ENCODE data around the gene GAB2. TPM values are rescaled to one million over a fixed set of nuclear protein-coding genes. Genes with fewer than 3 reads are reported as not detected.

The GAB2 gene
- total and polyA plus RNA-seq, 2 of the 4 experiments (the other 2 are of a cell fraction) = 3.3 to 5.9 TPM

GRCh38 chr11:78427615-78428265, 10.1 kb upstream of the GAB2 start:
- BruUV-seq (replicated peaks) = no TSS peak
- no peak overlapping the region for H3K9ac ChIP-seq (ENCODE audit: low read depth, low read length)
- H3K4me3 ChIP-seq (ENCODE audit: insufficient read depth, low read depth, low read length) = no peak overlapping the region
- no peak overlapping the region for H2BK5ac ChIP-seq (ENCODE audit: low read depth, low read length, poor library complexity, severe bottlenecking)
- H2BK20ac ChIP-seq (ENCODE audit: low read depth, low read length) = no peak overlapping the region
- TF ChIP-seq MAZ (IDR thresholded peaks at IDR 0.05; ENCODE audit: borderline replicate concordance, low read depth, low read length) (no peak), FOS (IDR thresholded peaks at IDR 0.05; ENCODE audit: low read depth, low read length) (no peak), CHD1 (IDR thresholded peaks at IDR 0.05; ENCODE audit: low read depth, low read length) (no peak), RAD21 (IDR thresholded peaks at IDR 0.05; ENCODE audit: low read length) (no peak), MXI1 (IDR thresholded peaks at IDR 0.05; ENCODE audit: borderline replicate concordance, low read depth, low read length) (no peak), NFE2L2 (IDR thresholded peaks at IDR 0.05; ENCODE audit: low read depth, low read length) (no peak), USF2 (IDR thresholded peaks at IDR 0.05; ENCODE audit: low read depth, low read length) (no peak), RCOR1 (IDR thresholded peaks at IDR 0.05; ENCODE audit: insufficient replicate concordance, low read length) (no peak), SMC3 (IDR thresholded peaks at IDR 0.05; ENCODE audit: low read depth, low read length) (no peak), MAFK (IDR thresholded peaks at IDR 0.05; ENCODE audit: low read depth, low read length) (no peak), CEBPB (IDR thresholded peaks at IDR 0.05; ENCODE audit: low read depth, low read length) (no peak), BHLHE40 (IDR thresholded peaks at IDR 0.05; ENCODE audit: low read depth, low read length) (no peak), RFX5 (IDR thresholded peaks at IDR 0.05; ENCODE audit: low read depth, low read length) (no peak), CTCF (conservative IDR thresholded peaks at IDR 0.05; ENCODE audit: low read depth, low read length) (no peak), POLR2A (IDR thresholded peaks at IDR 0.05; ENCODE audit: low read depth, low read length) (no peak)
- TF ChIP-seq, protein P1, sequence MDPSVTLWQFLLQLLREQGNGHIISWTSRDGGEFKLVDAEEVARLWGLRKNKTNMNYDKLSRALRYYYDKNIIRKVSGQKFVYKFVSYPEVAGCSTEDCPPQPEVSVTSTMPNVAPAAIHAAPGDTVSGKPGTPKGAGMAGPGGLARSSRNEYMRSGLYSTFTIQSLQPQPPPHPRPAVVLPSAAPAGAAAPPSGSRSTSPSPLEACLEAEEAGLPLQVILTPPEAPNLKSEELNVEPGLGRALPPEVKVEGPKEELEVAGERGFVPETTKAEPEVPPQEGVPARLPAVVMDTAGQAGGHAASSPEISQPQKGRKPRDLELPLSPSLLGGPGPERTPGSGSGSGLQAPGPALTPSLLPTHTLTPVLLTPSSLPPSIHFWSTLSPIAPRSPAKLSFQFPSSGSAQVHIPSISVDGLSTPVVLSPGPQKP (IDR thresholded peaks at IDR 0.05; ENCODE audit: borderline replicate concordance, low read depth, low read length) = no peak
- no peak overlapping the region for H2AK5ac ChIP-seq (ENCODE audit: low read depth, low read length)
- H3K14ac ChIP-seq (replicated peaks; ENCODE audit: low read depth, low read length) = no peak overlapping the region
- no peak overlapping the region for H4K5ac ChIP-seq (ENCODE audit: low read depth, low read length)
- no peaks in the 10 kb centered on the region for H3K36me3 ChIP-seq (ENCODE audit: control insufficient read depth, insufficient read depth, low read length)
- no peak overlapping the region for H2BK120ac ChIP-seq (ENCODE audit: low read depth, low read length)
- dilution Hi-C loops (cut with HindIII; ENCODE audit: low sequenced_read_pairs, unreplicated experiment) (no loop called here), intact Hi-C loops (cut with micrococcal nuclease) (no loop called here), in situ Hi-C loops (cut with MboI; ENCODE audit: low sequenced_read_pairs) (no loop called here)
- H4K8ac ChIP-seq (ENCODE audit: low read depth in 2 of 2, low read length in 2 of 2) = no peak overlapping the region
- H3K4ac ChIP-seq (ENCODE audit: low read depth, low read length) = no peak overlapping the region
- no peak overlapping the region for H2BK15ac ChIP-seq (ENCODE audit: low read depth, low read length)
- H3K79me1 ChIP-seq (ENCODE audit: low read depth in 1 of 2, low read length in 2 of 2) = no peaks in the 10 kb centered on the region
- H3K27me3 ChIP-seq (ENCODE audit: control insufficient read depth, insufficient read depth, low read length) = no peaks in the 10 kb centered on the region
- CTCF ChIA-PET = interaction anchor here (0.6 to 1.0 kb wide), 2 partner anchors 75 to 137 kb away, joined by 3 read pairs; no protein-coding TSS in a partner anchor
- no peaks in the 10 kb centered on the region for H3K9me1 ChIP-seq (ENCODE audit: insufficient read depth, low read length)
- DNase-seq (no peak), ATAC-seq (ENCODE audit: low read depth) (no peak)
- H3K23ac ChIP-seq (ENCODE audit: low read depth, low read length) = no peak overlapping the region
- no peak overlapping the region for H2AK9ac ChIP-seq (replicated peaks; ENCODE audit: low read depth, low read length, poor library complexity)
- H3K4me2 ChIP-seq (ENCODE audit: low read depth, low read length) = no peak overlapping the region
- H3K9me3 ChIP-seq (ENCODE audit: control insufficient read depth, insufficient read depth, low read length) = no peaks in the 10 kb centered on the region
- H3K27ac ChIP-seq (ENCODE audit: insufficient read depth, low read length) = no peak overlapping the region
- POLR2A ChIA-PET (ENCODE audit: unreplicated experiment) = no interaction called here
- H4K91ac ChIP-seq (ENCODE audit: insufficient read depth, low read depth, low read length) = no peak overlapping the region
- H2AFZ ChIP-seq (replicated peaks; ENCODE audit: low read length, poor library complexity) = no peak overlapping the region
- no peak overlapping the region for H3K18ac ChIP-seq (ENCODE audit: low read depth, low read length)
- H3K4me1 ChIP-seq (ENCODE audit: control insufficient read depth, insufficient read depth, low read length) = peaks cover 5% of the 10 kb centered on the region
- no peaks in the 10 kb centered on the region for H4K20me1 ChIP-seq (ENCODE audit: insufficient read depth, low read length)
- H3K56ac ChIP-seq (ENCODE audit: extremely low read depth, insufficient read depth, low read length) = no peak overlapping the region
- 88% methylated on average over 7 of the region's 11 CpGs; no CpG with 5 or more reads in 1 of the 2 experiments for WGBS, 2 experiments (ENCODE audit: extremely low coverage in 2 of 2, insufficient read length in 1 of 2)

Data from IMR-90 (cell line).